NCI-H526 treated with DMSO at 0.1 percent for 48 hours (cell line): ENCODE results near the gene TMEM47.
A peak's percentile ranks its signal among the peaks of the same experiment; 100 is the strongest.

Experiments
- DNase-seq: peaks from one replicate; lab custom pipeline; 2025; lab: John Stamatoyannopoulos, UW

Gene TMEM47

DNA sequence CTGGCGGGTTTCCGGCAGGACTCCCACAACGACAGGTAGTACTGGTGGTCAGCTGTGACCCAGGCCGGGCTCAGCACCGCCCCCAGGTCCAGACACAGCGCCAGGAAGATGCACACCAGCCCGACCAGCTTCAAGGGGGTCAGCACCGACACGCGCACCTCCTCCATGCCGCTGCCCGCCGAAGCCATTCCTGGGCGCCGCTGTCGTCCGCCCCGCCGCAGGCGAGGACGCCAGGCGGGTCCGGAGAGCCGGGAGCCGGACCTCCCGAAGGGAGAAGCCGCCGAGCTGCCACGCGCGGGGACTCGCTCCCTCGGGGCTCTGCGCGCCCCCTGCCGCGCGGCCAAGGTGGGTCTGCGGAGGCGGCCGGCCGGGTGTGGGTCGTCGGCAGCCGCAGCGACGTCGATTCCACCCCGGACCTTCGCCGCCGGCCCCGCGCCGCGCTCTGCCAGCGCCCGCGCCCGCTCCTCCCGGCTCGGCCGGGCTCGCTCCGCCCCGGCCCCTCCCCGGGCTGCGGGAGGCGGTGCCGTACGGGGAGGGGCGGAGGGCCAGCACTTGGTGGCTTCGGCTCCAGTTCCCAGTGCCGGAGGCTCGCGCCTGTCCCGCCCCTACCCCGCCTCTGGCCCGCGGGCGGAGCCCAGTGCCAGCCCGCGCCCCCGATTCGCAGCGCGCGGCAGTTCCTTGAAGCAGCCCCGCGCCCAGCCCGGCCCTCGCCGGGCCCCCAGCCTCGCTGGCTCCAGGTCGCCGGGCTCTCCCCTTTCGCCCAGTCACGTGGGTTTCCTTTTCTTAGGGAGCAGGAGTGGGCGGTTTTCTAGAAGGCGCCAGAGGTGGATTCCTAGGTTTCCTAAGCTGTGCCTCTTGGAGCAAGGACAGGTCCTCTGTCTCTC lies at the start of gene TMEM47:
TSS of gene TMEM47 (minus strand) at position 444 of the 884 bp plus-strand sequence. CDS start at position 188, 256 bp downstream.
- peak; percentile 30 for DNase-seq

GRCh38 chrX:34687095-34687494 lies 30.0 kb upstream of the TMEM47 start:
- no peak for DNase-seq

GRCh38 chrX:34659575-34659974 lies 2.5 kb upstream of the TMEM47 start:
- no peak for DNase-seq

DNA sequence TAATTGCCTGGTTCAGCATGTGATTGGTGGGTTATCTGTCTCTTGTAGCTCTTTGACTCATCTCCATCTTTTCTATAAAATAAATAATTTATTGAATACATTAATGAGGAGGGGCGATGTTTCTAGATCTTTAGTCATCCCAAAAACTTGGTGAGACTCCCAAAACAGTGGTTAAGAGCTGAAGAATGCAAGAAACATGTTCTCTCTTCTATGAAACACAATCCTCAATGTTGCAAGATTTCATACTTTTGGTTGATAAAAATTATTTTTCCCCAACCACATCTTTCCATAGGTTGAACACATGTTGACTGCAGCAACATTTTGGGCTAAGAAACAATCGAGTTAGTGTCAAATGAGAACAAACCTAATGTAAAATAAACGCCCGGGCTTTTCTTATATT lies 1.2 kb upstream of the TMEM47 start:
- no peak for DNase-seq

DNA sequence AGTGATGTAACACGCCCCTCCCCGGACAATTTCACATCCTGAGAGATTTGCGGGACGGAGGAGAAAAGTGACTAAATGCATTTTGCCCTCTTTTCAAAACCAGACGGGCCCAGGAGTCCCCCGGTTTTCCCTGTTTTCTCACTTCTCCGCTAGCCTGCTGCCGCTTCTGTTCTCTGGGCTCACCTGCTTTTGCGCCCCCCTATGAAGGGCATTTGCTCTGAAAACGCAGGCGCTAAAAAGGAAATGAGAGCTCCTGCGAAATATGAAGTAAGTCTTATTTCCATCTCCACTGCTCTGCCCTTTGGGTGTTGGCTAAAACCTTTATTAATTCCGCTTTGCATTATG lies 613 bp upstream of the TMEM47 start:
- no peak for DNase-seq

DNA sequence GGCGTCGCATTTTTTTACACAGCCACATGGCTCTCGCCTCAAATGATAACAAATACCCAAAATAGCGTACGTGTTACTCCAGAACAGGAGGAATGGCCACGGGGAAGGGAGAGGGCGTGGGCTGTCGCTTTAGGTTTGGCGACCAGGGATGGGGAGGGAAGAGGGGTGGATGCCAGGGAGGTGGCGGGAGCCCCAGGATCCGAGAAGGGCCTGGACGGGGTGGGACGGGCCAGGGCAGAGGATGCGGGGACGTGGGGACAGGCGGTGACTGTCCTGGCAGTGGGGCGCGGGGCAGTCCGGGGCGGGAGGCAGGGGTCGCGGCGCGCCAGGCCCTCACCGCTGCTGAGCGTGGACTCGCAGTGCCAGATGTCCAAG lies 631 bp downstream of the TMEM47 start:
- DNase-seq = no peak

DNA sequence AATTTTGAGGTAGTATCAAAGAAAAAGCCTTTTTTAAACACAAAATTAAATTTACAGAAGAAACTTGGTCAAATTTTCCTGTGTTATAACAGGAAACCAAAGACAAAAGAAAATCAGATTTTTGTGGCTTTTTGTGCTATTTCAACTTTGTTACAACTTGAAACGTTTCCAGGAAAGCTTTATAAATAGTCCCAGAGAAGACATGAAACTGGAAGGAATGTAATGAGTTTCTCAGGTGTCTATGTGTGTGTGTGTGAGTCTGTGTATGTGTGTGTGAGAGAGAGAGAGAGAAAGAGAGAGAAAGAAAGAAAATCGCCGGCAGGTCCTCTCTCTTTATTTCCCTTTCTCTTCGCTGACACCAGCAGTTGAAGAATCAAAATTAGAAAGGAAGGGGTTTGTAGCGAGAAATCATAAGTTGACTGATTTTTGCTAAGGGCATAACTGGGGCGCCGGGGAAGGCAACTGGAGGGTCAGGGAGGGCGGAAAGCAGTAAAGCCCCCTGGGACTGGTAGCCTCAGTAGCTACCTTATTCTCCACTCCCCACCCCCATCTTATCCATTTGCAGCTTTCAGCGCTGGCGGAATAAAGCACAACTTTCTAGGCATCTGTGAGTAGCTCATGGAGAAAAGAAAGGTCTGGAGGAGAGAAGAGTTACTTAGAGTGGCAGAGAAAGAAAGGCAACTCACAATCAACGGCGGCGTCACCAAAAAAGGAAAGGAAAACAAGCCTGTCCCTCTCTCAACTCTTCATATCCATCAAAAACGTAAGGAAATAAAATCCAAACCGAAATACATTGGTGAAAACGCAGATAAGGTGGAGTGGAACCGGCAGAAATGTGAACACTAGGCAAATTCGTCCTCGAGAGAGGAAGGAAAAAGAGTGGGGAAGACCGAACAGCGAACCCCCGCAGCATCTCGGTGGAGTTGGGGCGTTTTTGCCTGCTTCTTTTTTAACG lies 1.3 kb downstream of the TMEM47 start:
- no peak for DNase-seq

- DNase-seq = no peak
These were observed 2.2 kb downstream of the TMEM47 start for GRCh38 chrX:34654696-34655490.

DNA sequence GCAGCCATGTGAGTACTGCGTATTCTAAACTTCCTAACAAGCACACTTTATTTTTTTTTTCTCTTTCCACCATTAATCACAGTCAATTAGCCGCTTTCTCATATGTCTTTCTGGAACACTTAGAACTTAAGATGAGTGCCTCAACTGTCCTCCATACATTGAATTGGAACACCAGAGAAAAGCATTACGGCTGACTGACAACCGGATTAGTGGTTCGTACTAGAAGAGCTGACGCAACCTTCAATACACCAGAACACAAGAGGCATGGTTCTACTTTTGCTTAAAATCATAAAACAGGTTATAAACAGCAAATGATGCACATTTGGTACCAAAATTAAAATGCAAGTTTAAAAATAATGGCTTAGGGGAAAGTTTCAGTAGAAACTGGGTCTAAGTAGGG lies 3.3 kb downstream of the TMEM47 start:
- DNase-seq = no peak

DNA sequence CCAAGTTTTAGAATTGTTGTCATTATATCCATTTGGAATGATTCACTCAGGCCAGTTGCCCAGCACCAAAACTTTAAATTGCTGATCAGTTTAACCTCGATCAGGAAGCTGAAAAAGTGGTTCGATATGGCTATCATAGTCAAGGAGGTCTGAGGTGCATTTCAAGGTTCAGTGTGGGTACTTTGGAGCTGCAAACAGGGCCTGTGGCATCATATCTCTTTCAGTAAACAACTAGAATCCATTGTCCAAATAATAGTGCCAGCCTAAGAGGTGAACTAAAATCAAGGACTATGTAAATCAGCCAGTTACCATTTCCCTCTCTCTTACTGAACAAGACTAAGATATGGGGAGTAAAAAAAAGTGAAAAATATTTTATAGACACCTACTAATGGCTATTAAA lies 14.2 kb downstream of the TMEM47 start:
- DNase-seq = no peak

DNA sequence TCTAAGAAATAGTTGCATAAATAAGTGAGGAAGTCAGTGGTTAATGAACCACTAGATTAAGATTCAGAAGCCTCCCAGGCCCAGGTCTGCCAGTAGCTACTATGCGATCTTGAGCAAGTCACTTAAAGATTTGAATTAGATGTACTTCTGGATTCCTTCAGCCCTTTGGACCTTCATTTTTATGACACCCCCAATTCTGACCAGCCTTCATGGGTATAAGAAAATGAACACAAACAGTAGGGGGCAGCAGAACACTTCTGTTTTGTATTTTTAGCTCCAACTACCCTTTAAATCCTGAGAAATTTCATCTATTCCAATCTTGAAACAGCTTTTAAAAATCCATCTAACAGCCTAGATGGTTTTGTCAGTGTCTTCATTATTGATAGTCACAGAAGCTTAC lies 19.0 kb downstream of the TMEM47 start:
- DNase-seq = peak; percentile 2

DNA sequence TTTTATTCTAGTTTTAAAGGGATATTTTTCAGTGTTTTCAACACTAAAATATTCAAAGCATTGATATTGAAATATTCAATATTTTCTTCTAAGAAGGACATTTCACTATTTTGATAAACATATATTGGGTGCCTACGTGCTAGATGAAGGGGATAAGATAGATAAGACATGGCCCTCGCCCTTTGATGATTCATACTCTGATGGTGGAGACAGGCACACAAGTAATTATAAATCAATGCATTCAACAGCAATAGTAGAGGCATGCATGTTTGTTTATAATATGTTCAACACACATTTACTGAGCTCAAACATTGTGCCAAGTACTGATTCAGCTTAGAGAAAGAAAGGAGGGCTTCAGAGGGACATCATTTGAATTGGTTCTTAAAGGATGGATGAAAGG lies 22.7 kb downstream of the TMEM47 start:
- no peak for DNase-seq

GRCh38 chrX:34632384-34632783 lies 24.7 kb downstream of the TMEM47 start:
- no peak for DNase-seq

DNA sequence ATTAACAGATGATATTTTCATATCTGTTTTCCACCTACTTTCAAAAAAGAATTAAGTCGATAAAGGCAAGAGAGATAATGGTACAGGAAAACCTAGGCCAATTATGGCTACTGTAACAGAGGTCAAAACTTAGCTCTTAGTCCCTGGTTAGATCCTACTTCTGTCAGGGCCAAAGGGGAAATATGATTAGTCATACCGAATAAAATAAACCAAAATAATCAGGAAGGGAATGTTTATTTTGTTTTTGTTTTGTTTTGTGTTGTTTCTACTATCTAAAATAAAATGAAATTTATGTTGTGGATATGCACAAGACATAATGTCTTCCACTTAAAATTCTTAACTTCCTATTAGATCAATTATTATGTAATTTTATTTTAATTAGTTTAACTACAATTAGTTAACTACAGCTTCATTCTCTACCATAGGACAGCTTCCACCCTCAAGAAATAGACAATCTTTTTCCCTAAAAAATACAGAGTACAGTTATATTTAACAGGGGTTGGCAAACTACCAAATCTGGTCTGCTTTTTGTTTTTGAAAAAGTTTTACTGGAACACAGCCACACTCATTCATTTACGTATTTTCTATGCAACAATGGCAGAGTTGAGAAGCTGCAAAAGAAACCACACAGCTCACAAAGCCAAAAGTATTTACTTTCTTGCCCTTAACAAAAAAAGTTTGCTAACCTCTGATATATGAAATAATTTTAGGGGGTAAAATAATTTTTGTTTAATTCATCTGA lies 25.4 kb downstream of the TMEM47 start:
- DNase-seq = no peak

DNA sequence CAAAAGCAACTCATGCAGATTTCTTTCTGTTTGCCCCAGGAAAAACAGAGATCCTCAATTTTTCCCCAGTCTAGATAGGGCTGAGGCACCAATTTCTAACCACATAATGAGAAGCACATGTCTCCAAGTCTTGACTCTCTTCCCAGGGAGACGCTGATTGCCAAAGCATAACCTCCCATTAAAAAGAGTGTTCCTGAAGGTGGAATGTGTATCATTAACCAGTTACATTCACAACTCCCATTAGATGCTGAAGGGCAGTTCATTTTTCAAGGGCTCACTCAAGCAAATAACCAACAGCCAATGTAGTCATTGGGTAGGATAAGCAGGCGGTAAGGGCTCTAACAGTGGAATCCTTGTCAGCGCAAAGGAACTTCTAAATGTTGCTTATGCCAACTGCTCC lies 27.5 kb downstream of the TMEM47 start:
- DNase-seq = no peak

GRCh38 chrX:34624416-34624815 lies 32.7 kb downstream of the TMEM47 start:
- DNase-seq = no peak

DNA sequence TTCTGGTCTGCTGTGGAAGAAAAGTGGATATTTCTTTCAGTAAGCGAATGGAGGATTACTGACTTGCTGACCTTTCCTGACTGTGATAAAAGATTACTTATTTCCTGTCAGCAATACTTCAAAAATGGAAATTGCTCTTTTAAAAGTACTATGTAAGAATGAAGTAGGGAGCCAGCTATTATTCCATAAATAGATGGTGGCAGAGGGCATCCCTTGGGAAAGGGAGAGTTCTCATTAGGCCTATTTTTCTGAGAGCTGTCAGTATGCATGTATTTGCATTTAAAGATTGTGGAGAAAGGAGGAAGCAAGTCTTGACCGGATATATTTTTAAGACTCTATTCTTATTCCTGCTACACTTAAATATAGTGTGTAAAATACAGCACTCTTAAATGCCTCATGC lies 37.2 kb downstream of the TMEM47 start:
- DNase-seq = no peak

DNA sequence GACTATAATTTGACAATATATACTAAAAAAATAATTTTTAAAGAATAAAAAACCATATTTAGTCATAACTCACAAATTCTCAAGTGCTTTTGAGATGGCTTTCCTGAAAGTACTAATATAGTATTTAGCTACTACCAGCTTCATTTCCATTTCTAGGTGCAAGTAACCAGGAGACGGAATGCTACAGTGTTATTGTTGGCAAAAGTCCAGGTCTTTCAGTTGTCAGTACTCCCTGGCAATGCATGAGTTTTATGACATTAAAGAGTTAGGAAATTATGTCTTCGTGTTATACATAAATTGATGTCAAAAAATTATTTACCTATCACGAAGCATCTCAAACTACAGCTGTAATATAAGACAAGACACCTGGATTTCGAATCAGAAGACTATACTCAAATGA lies 45.0 kb downstream of the TMEM47 start:
- no peak for DNase-seq

DNA sequence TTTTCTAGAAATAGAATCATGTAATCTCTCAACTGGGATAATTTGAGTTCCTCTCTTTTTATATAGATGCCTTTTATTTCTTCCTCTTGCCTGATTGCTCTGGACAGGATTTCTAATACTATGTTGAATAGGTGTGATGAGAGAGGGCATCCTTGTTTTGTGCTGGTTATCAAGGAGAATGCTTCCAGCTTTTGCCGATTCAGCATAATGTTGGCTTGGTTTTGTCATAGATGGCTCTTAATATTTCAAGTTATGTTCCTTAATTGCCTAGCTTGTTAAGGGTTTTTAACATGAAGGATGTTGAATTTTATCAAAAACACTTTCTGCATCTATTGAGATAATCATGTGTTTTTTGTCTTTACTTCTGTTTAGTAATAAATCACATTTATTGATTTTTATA lies 58.7 kb downstream of the TMEM47 start:
- no peak for DNase-seq

DNA sequence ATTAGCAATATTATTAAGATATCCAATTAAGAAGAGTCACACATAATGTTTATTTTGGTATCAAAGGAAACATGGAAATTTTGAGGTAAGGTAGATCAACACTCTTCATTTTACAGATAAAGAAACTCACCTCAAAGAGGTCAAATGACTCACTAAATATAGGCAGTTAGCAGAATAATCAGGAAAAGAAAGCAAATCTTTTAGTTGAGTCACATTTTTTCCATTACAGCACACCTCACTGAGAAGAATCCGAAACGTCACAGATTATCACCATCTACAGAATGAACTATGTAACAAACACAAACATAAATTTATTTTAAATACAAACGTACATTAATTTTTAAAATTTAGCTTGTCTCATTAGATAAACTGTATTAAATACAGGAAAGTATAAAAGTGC lies 70.1 kb downstream of the TMEM47 start:
- DNase-seq = no peak

DNA sequence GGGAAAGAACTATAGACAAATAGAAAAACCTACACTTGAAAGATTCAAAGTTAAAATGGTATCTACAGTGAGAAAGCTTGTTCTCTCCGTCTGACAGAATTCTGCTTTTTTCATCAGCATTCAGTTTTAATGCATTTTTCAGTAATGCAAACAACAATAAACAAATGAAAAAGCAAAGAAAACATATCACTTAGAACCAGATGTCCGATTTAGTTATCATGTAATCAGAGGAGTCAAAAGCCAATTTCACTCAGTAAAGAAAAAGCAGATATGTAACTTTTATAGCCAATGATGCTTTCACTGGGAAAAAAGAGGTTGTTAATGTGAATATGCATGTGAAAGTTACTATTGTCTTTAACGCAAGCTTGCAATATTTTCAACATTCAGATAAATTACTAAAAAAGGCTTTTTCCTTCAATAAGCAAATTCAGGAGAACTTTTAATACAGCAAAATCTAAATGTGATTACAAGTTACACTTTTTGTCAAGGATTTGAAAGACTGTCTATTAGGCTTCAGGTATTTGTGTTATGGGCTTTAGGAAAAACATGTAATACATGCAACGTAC lies 70.7 kb downstream of the TMEM47 start:
- DNase-seq = no peak
